Measurements from ENCODE around the gene FYB1.

DNA sequence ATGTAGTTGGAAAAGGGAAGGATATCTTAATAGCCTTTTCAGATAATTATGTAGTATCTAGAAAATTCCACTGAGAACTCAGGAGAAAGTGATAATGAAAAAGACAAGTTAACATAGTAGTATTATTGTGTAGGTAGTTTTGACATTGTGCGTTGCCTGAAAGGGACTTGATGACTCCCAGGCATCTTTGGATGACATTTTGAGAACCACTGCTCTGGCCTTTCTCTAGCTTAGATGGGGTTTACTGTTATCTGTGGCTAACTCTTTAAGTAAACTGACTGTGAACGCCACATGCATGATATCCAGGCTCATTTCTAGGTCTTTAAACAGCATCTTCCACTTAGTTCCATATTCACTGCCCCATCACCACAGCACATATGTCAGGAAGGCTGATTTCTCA lies 14.4 kb upstream of the FYB1 start:
- TF ChIP-seq, protein P1, sequence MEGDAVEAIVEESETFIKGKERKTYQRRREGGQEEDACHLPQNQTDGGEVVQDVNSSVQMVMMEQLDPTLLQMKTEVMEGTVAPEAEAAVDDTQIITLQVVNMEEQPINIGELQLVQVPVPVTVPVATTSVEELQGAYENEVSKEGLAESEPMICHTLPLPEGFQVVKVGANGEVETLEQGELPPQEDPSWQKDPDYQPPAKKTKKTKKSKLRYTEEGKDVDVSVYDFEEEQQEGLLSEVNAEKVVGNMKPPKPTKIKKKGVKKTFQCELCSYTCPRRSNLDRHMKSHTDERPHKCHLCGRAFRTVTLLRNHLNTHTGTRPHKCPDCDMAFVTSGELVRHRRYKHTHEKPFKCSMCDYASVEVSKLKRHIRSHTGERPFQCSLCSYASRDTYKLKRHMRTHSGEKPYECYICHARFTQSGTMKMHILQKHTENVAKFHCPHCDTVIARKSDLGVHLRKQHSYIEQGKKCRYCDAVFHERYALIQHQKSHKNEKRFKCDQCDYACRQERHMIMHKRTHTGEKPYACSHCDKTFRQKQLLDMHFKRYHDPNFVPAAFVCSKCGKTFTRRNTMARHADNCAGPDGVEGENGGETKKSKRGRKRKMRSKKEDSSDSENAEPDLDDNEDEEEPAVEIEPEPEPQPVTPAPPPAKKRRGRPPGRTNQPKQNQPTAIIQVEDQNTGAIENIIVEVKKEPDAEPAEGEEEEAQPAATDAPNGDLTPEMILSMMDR (conservative IDR thresholded peaks at IDR 0.05; ENCODE audit: low read depth in 2 of 2) = no peak
- TF ChIP-seq EZH2 (IDR thresholded peaks at IDR 0.05; ENCODE audit: low read depth, unreplicated experiment) (no peak), EZH2phosphoT487 (IDR thresholded peaks at IDR 0.05; ENCODE audit: unreplicated experiment) (no peak), POLR2AphosphoS5 (IDR thresholded peaks at IDR 0.05; ENCODE audit: low read depth) (no peak), JUNB (IDR thresholded peaks at IDR 0.05; ENCODE audit: unreplicated experiment) (no peak)
- TF ChIP-seq, protein P2, sequence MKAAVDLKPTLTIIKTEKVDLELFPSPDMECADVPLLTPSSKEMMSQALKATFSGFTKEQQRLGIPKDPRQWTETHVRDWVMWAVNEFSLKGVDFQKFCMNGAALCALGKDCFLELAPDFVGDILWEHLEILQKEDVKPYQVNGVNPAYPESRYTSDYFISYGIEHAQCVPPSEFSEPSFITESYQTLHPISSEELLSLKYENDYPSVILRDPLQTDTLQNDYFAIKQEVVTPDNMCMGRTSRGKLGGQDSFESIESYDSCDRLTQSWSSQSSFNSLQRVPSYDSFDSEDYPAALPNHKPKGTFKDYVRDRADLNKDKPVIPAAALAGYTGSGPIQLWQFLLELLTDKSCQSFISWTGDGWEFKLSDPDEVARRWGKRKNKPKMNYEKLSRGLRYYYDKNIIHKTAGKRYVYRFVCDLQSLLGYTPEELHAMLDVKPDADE (IDR thresholded peaks at IDR 0.05) = no peak
- TF ChIP-seq, protein P3, sequence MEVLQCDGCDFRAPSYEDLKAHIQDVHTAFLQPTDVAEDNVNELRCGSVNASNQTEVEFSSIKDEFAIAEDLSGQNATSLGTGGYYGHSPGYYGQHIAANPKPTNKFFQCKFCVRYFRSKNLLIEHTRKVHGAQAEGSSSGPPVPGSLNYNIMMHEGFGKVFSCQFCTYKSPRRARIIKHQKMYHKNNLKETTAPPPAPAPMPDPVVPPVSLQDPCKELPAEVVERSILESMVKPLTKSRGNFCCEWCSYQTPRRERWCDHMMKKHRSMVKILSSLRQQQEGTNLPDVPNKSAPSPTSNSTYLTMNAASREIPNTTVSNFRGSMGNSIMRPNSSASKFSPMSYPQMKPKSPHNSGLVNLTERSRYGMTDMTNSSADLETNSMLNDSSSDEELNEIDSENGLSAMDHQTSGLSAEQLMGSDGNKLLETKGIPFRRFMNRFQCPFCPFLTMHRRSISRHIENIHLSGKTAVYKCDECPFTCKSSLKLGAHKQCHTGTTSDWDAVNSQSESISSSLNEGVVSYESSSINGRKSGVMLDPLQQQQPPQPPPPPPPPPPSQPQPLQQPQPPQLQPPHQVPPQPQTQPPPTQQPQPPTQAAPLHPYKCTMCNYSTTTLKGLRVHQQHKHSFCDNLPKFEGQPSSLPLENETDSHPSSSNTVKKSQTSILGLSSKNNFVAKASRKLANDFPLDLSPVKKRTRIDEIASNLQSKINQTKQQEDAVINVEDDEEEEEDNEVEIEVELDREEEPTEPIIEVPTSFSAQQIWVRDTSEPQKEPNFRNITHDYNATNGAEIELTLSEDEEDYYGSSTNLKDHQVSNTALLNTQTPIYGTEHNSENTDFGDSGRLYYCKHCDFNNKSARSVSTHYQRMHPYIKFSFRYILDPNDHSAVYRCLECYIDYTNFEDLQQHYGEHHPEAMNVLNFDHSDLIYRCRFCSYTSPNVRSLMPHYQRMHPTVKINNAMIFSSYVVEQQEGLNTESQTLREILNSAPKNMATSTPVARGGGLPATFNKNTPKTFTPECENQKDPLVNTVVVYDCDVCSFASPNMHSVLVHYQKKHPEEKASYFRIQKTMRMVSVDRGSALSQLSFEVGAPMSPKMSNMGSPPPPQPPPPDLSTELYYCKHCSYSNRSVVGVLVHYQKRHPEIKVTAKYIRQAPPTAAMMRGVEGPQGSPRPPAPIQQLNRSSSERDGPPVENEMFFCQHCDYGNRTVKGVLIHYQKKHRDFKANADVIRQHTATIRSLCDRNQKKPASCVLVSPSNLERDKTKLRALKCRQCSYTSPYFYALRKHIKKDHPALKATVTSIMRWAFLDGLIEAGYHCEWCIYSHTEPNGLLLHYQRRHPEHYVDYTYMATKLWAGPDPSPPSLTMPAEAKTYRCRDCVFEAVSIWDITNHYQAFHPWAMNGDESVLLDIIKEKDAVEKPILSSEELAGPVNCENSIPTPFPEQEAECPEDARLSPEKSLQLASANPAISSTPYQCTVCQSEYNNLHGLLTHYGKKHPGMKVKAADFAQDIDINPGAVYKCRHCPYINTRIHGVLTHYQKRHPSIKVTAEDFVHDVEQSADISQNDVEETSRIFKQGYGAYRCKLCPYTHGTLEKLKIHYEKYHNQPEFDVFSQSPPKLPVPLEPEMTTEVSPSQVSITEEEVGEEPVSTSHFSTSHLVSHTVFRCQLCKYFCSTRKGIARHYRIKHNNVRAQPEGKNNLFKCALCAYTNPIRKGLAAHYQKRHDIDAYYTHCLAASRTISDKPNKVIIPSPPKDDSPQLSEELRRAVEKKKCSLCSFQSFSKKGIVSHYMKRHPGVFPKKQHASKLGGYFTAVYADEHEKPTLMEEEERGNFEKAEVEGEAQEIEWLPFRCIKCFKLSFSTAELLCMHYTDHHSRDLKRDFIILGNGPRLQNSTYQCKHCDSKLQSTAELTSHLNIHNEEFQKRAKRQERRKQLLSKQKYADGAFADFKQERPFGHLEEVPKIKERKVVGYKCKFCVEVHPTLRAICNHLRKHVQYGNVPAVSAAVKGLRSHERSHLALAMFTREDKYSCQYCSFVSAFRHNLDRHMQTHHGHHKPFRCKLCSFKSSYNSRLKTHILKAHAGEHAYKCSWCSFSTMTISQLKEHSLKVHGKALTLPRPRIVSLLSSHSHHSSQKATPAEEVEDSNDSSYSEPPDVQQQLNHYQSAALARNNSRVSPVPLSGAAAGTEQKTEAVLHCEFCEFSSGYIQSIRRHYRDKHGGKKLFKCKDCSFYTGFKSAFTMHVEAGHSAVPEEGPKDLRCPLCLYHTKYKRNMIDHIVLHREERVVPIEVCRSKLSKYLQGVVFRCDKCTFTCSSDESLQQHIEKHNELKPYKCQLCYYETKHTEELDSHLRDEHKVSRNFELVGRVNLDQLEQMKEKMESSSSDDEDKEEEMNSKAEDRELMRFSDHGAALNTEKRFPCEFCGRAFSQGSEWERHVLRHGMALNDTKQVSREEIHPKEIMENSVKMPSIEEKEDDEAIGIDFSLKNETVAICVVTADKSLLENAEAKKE (CRISPR knock-in tag; IDR thresholded peaks at IDR 0.05) = no peak

Measured in GM23338 (cell line).